Endometrial microvascular endothelial cells (primary cell): Measurements from ENCODE around the gene HNF1A. TPM values are rescaled to one million over a fixed set of nuclear protein-coding genes. Genes with fewer than 3 reads are reported as not detected.

ENCODE experiments used
- in situ Hi-C: cut with HindIII; loops from 2 replicates; pipeline ENCODE4 v1.10.0; 2017; ENCODE audit warnings: low sequenced_read_pairs, low pct_unique_long_range_greater_than_20kb; ENCODE audit errors: inconsistent ontology term
- total RNA-seq: library from RNA; depleted of rRNA; stranded (reverse); fragments of >200 nt; gene quantifications from one replicate; pipeline ENCODE4 v1.2.3, GENCODE V29; 2015; ENCODE audit errors: inconsistent ontology term

The HNF1A gene
- total RNA-seq, 1 donor from 2014 or later: not detected

DNA sequence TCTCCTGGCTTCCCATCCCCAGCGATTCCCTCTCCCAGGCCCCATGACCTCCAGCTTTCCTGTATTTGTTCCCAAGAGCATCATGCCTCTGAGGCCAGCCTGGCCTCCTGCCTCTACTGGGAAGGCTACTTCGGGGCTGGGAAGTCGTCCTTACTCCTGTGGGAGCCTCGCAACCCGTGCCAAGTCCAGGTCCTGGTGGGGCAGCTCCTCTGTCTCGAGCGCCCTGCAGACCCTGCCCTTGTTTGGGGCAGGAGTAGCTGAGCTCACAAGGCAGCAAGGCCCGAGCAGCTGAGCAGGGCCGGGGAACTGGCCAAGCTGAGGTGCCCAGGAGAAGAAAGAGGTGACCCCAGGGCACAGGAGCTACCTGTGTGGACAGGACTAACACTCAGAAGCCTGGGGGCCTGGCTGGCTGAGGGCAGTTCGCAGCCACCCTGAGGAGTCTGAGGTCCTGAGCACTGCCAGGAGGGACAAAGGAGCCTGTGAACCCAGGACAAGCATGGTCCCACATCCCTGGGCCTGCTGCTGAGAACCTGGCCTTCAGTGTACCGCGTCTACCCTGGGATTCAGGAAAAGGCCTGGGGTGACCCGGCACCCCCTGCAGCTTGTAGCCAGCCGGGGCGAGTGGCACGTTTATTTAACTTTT lies 23.6 kb downstream of the HNF1A start:
- in situ Hi-C loops: no loop called here

DNA sequence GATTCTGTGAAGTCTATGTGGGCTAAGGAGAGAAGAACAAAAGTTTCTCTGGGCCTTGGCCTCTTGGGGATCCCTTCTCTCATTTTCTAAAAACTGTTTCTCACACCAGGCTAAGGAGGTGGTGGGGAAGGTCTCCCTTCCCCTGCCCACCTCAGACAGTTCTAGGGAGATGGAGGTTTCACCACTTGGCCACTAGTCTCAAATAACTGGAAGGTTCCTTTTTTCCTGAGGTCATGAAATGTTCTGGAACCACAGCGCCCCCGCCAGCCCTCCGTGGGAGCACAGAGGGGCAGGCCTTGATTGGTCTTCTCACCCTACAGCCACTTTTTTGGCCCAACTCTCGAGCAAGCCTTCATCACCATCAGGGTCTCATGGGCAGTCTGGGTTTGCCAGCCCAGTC lies 25.3 kb downstream of the HNF1A start:
- in situ Hi-C loops: no loop called here

DNA sequence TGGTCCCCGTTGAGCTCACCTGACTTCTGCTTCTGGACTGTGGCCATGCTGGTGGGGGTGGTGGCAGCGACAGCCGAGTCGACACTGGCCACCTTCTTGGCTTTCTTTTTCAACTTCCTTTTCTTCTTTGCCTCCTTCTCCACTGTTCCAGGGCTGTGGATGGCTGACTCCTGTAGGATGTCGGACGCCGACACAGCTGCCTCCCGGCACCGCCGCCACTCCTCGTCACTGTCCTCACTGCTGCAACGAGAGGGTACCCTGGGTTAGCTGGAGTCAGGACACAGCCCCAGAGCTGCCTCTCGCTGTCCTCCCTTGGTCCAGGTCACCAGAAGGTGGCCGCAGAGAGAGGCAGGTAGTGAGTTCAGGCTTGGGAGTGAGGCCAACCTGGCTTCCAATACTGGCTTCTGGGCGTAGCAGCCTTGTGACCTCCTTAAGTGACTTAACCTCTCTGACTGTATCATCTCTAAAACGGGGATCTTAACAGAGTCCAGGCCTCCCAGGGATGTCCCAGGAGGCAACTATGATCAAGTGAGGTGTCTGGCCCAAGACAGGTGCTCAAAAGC lies 26.0 kb downstream of the HNF1A start:
- in situ Hi-C loops: no loop called here

DNA sequence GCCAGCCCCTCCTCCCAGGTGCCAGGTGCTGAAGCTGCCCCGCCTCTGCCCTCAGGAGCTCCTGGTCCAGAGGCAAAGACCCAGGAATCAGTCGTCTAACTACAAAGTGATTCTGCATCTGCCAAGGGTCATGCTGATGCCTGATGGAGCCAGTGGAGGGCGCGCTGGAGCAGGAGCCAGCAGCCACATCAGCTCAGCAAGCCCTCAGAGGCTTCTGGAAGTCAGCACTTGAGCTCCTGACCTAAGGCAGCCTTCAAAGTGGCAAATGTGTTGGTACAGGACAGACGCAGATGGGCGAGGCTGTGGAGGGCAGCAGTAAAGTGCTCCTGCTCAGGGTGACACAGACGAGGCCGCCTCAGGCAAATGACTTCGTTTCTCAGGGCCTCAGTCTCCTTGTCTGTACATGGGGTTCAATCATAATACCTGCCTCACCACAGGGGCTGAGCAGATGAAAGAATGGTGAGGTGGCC lies 27.0 kb downstream of the HNF1A start:
- in situ Hi-C loops: no loop called here

DNA sequence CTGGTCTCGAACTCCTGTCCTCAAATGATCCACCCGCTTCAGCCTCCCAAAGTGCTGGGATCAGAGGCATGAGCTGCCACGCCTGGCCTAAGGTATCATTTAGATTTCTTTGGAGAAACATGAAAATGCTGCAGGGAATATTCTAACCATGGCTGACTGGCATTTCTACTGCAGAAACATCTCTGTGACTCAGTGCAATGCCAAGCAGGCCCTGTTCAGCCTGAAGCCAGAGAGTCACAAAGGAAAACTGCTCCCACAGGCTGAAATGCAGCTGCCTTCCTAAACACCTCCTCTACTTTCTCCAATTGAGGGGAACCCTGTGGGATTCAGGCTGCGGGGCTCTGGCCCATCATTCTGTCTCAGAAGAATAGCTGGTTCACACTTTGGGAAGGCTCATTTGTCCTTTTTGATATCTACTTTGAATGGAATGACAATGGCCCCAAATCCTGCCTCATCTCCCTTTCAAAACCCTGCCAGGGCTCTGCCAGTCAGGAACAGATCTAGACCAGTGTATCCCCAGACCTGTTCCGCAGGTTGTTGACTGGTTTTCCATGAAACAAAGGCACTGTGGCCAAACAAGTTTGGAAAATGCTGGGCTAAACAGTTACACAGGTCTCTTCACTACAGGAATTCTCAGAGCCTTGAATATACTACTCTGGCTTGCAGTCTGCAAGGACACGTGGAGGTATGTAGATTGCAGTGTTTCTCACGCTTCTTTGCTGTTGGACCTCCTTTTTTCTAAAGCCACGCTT lies 30.2 kb downstream of the HNF1A start:
- in situ Hi-C loops: no loop called here

DNA sequence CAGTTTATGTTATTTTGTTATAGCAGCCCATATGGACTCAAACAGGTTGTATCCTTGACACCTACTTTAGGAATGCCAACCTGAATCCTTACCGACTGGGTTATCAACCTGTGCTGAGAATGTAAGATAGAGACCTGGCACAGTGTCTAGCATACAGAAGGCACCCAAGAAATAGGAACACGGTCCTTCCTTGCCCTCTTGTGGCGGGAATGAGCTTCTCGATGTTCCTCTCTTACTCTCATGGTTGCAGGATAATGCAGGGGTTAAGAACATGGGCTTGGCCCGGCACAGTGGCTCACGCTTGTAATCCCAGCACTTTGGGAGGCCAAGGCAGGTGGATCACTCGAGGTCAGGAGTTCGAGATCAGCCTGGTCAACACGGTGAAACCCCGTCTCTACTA lies 31.4 kb downstream of the HNF1A start:
- in situ Hi-C loops: no loop called here

DNA sequence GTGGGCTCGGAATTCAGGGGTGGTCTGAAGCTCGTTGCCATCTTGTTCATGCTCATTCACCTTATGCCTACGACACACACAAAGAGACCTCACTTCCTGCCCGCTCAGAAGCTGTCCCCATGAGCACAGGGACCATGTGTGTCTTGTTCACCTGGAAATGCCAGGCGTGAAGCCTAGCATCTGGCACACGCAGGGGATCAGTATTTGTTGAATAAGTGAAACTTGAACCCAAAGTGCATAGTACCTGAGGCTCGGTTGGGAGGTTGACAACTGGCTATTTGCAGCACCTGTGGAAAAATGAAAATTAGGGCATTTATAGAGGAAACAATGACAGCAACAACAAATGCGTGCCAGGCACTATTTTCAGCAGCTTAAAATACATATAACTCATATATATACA lies 32.5 kb downstream of the HNF1A start:
- in situ Hi-C loops: no loop called here

DNA sequence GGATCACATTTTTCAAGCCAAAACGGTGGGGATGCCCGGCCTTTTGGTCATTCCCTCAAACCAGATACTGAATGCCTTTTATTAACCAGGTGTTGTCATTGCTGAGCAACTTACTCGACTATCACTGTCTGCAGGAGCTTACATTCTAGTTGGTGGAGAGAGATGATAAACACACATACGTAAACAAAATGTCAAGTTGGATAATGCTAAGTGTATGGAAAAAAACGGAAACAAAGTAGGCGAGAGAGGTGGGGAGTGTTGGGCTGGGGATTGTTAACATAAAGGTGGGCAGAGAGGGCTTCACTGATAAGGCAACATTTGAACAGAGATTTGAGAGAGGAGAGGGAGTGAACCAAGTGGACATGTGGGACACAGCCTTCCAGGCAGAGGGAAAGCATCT lies 33.5 kb downstream of the HNF1A start:
- in situ Hi-C loops: no loop called here

DNA sequence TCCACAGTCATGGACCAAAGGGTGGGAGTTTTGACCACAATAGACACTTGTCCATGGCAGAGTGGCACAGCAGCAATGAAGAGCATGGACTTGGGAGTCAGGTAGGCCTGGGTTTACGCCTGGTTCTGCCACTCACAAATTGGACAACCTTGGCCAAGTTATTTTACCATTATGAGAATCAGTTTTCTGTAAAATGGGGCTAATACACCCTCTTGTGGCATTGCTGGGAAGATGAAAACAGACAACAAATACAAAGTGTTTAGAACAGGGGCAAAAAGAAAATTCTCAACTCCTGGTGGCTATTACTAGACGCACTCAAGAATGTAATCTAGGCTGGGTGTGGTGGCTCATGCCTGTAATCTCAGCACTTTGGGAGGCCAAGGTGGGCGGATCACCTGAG lies 35.4 kb downstream of the HNF1A start:
- in situ Hi-C loops: no loop called here

DNA sequence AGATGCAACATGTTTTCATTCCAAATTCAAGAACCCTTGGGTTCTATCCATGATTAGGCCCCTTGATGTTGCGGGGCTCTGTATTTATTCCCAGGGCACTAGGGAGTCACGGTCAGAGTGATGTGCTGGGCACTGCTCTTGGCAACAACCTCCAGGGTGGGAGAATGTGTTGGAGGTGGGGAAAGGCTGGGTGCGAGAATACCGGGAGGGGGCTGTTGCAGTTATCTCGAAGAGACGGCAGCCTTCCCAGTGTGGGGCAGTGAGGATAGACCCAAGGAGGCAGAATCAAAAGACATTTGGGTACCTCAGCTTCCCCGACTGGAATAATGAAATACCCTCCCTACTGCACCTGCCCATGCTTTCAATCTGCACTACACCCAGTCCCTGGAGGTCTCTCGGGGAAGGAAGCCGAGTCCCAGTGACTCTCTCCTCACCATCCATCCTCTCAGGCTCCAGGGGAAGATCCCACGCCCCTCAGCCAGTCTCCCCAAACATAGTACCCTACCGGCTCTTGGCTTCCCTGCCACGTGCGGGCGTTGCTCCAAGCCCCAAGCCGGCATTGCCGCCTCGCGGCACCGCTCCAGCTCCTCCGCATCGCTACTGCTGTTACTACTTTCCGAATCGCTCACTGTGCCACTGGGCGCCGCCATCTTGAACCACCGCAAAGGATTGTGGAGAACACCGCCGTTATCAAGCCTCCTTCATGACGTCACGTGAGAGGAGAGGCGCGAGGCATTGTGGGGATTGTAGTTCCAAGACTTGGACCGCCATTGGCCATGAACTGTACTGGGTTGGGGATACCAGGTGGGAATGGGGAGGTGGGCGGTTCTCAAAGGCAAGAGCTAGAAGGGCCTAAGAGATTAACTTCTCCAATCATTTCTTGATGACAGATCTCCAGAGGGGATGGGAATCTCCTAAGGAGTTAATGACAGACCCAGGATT lies 37.8 kb downstream of the HNF1A start, which contains the start of gene C12orf43:
TSS of gene C12orf43 (minus strand) at position 663 of the 942 bp plus-strand sequence. CDS start at position 650, 13 bp downstream.
- in situ Hi-C loops: no loop called here

DNA sequence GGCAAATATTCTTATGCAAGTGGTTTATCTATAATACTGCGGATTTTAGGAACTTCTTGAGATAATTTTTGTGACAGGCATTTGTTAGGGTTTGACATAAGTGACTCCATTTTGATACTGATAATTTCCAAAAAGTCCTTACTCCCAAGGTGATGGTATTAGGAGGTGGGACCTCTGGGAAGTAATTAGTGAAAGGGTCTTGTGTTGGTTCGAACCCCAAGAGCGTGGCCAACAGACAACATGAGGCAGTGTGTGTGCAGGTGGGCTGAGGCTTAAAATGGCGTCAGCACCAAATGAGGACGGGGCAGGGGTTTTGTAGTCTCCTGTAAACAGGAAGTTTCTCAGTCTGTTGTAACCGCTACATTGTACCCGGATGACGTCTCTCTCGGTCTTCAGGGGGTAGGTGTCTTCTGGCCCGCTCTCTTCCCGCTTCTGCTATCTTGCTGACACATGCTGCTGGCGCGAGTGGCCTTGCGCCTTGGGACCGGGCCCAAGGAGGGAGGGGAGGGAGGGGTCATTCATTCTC lies 39.7 kb downstream of the HNF1A start:
- in situ Hi-C loops: no loop called here

DNA sequence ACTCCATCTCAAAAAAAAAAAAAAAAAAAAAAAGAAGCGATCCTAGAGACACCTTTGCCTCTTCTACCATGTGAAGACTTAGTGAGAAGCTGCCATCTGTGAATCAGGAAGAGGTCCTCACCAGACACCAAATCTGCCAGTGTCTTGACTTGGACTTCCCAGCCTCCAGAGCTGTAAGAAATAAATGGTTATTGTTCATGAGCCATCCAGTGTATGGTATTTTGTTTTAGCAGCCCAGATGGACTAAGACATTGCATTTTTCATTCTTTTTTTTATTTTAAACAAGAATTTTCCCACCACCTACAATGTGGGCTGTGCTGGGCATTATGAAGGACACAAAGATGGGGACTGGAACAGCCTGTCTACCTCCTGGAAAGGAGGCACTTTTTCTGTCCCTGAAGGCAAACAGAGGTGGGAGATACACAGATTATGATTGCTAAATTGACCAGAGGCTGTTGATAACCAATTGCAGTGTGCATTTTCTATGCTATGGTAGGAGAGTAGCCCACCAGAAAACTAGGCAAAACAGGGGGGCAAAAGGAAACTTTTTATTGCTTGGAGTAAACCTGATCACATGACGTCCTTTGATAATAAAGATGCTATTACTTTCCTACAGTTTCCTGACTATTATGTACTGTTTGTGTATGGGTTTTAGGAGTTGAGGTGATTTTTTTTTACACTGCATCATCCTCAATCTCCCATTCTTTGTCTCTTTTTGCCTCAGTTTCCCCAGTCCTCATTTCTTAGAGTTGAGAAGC lies 40.7 kb downstream of the HNF1A start:
- in situ Hi-C loops: no loop called here

DNA sequence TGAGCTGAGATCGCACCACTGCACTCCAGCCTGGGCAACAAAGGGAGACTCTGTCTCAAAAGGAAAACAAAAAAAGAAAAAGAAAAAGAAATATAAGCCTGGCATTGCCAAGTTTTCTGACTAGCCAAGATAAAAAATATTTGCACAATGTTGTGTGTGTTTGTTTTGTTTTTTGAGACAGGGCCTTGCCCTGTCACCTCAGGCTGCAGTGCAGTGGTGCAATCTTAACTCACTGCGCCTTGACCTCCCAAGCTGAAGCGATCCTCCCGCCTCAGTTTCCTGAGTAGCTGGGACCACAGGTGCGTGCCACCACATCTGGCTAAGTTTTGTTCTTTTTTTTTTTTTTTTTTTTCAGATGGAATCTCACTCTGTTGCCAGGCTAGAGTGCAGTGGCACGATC lies 43.4 kb downstream of the HNF1A start:
- in situ Hi-C loops: no loop called here

DNA sequence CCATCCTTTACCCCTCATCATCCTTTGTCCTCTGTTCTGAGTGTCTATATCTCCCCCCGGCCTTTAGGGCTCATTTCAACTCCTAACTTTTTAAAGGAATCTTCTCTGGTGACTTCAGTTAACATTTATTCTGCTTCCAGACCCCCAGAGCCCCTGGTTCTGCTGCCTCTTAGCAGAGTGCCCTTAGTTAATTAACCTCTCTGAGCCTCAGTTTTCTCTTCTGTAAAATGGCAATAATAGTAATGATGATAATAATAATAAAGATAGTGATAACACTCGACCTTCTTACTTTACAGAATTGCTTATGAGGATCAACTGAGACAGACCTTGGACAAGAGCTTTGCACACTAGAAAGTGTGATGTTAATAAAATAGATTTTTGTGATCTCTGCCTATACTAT lies 44.4 kb downstream of the HNF1A start:
- in situ Hi-C loops: no loop called here

DNA sequence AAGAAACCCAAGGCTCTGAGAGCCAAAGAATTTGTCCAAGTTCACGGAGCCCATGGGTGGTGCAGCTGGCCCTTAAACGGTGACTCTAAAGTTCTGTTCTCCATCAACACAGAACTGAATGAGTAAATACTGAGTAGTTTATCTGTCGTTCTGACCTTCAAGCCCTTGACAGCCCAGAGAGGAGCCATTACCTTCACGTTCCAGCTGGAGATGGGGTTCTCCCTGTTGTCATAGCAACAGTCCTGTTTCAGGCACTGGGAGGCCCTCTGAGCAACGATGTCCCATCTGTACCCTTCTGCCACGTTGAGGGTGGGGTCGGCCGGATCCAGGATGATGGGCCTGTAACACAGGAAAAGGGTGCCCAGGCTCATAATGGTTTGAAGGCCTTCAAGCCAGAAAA lies 45.5 kb downstream of the HNF1A start:
- in situ Hi-C loops: no loop called here

DNA sequence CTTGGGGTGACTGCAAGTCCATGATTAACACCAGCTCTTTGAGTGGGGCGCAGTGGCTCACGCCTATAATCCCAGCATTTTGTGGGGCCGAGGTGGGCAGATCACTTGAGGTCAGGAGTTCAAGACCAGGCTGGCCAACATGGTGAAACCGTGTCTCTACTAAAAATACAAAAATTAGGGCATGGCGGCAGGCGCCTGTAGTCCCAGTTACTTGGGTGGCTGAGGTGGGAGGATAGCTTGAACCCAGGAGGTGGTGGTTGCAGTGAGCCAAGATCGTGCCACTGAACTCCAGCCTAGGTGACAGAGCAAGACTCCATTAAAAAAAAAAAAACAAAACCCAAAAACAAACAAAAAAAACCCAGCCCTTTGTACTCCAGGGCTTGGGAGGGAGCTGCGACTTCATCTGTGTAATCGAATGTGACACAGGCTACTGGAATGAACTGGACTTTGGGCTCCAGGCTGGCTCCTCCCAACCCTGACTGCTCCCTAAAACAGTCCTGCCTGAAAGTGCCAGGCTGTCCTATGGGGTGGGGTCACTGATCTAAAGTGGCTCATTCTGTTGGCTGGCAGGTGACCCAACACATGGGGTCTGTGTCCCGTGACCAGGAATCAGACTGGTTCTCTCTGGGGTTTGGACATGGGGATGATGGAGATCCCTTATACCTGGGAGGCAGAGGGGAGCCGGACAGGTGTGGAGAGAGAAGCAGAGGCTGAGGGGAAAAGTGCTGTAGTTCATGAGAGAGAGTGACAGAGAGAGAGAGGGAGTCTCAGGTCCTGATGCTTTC lies 47.3 kb downstream of the HNF1A start:
- in situ Hi-C loops: no loop called here

DNA sequence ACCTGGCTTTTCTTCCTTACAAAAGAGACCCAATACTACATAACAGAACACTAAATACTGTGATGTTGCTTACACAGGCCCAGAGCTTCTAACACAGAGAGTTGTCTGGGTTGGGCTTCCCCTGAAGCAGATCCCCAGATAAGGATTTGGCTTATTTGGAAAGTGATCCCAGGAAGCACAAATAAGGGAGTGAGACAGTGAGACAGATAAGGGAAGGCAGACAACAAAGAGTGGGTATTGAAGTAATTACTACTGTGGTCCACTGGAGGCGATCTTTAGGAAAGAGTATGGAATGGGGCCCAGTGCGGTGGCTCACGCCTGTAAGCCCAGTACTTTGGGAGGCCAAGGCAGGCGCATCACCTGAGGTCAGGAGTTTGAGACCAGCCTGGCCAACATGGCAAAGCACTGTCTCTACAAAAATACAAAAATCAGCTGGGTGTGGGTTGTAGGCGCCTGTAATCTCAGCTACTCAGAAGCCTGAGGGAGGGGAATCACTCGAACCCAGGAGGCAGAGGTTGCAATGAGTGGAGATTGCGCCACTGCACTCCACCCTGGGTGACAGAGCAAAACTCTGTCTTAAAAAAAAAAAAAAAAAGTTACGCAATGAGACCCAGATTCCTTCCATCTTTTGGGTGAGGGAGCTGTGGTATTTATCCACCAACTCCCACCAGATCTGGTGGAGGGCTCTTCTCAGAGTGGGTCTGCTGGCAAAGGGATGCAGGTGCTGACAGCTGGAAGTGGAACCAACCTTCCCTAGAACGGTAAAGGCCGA lies 48.1 kb downstream of the HNF1A start:
- in situ Hi-C loops: no loop called here
